H9 (cell line): ENCODE data around the gene ZFR2. TPM values are rescaled to one million over a fixed set of nuclear protein-coding genes. Genes with fewer than 3 reads are reported as not detected.

ENCODE experiments used
- DNase-seq: peaks from one replicate; pipeline ENCODE4 v3.0.0-alpha.2; 2017
- H2AFZ ChIP-seq: one replicate; pipeline ENCODE4 v1.6.1; 2013; ENCODE audit warnings: mild to moderate bottlenecking, low read length, control low read depth, moderate library complexity
- H2AK5ac ChIP-seq: 2 replicates; pipeline ENCODE4 v1.6.1; 2013; ENCODE audit warnings: low read length, control low read depth, mixed read lengths; ENCODE audit not compliant: insufficient read length
- H2BK120ac ChIP-seq: one replicate; pipeline ENCODE4 v1.6.1; 2013; ENCODE audit warnings: low read depth, mild to moderate bottlenecking, low read length, control low read depth, inconsistent platforms; ENCODE audit not compliant: poor library complexity, severe bottlenecking
- H2BK12ac ChIP-seq: 2 replicates; pipeline ENCODE4 v1.6.1; 2013; ENCODE audit warnings: low read length, control low read depth, mixed read lengths, low read depth; ENCODE audit not compliant: insufficient read length
- H2BK15ac ChIP-seq: 2 replicates; pipeline ENCODE4 v1.6.1; 2013; ENCODE audit warnings: low read depth, low read length, control low read depth
- H2BK20ac ChIP-seq: one replicate; pipeline ENCODE4 v1.6.1; 2013; ENCODE audit warnings: low read depth, mild to moderate bottlenecking, low read length, control low read depth, inconsistent platforms; ENCODE audit not compliant: poor library complexity, severe bottlenecking
- H2BK5ac ChIP-seq: 2 replicates; pipeline ENCODE4 v1.6.1; 2013; ENCODE audit warnings: low read length, control low read depth, mixed read lengths; ENCODE audit not compliant: insufficient read length
- H3K14ac ChIP-seq: 2 replicates; pipeline ENCODE4 v1.6.1; 2013; ENCODE audit warnings: low read length, control low read depth; ENCODE audit not compliant: insufficient read depth
- H3K18ac ChIP-seq: 2 replicates; pipeline ENCODE4 v1.6.1; 2013; ENCODE audit warnings: low read depth, mild to moderate bottlenecking, mixed read lengths, low read length, control low read depth; ENCODE audit not compliant: insufficient read length
- H3K23ac ChIP-seq: 2 replicates; pipeline ENCODE4 v1.6.1; 2013; ENCODE audit warnings: low read length, control low read depth, mixed read lengths, low read depth; ENCODE audit not compliant: insufficient read length
- H3K23me2 ChIP-seq: 2 replicates; pipeline ENCODE4 v1.6.1; 2013; ENCODE audit warnings: low read depth, mild to moderate bottlenecking, mixed read lengths, low read length, control low read depth; ENCODE audit not compliant: insufficient read length, poor library complexity, severe bottlenecking
- H3K27ac ChIP-seq: 2 replicates; pipeline ENCODE4 v1.5.1; 2013; ENCODE audit warnings: low read length, control low read depth, mixed read lengths, low read depth; ENCODE audit not compliant: insufficient read length
- H3K27me3 ChIP-seq: 2 replicates; pipeline ENCODE4 v1.6.1; 2013; ENCODE audit warnings: low read length, control low read depth, inconsistent platforms; ENCODE audit not compliant: insufficient read depth
- H3K4ac ChIP-seq: 2 replicates; pipeline ENCODE4 v1.6.1; 2013; ENCODE audit warnings: low read depth, mild to moderate bottlenecking, control low read depth, inconsistent platforms, low read length, moderate library complexity
- H3K4me1 ChIP-seq: 2 replicates; pipeline ENCODE4 v1.6.1; 2013; ENCODE audit warnings: low read length, control low read depth, inconsistent platforms; ENCODE audit not compliant: insufficient read depth
- H3K4me2 ChIP-seq: 2 replicates; pipeline ENCODE4 v1.6.1; 2013; ENCODE audit warnings: low read length, control low read depth, mixed read lengths; ENCODE audit not compliant: insufficient read length, insufficient read depth
- H3K56ac ChIP-seq: 2 replicates; pipeline ENCODE4 v1.6.1; 2013; ENCODE audit warnings: low read depth, mild to moderate bottlenecking, mixed read lengths, low read length, control low read depth; ENCODE audit not compliant: insufficient read length
- H3K79me1 ChIP-seq: 2 replicates; pipeline ENCODE4 v1.6.1; 2013; ENCODE audit warnings: low read depth, mild to moderate bottlenecking, moderate library complexity, low read length, control low read depth, inconsistent platforms; ENCODE audit not compliant: insufficient read depth, poor library complexity, severe bottlenecking
- H3K79me2 ChIP-seq: 2 replicates; pipeline ENCODE4 v1.6.1; 2013; ENCODE audit warnings: low read length, control low read depth, inconsistent platforms; ENCODE audit not compliant: insufficient read depth
- H3K9ac ChIP-seq: 2 replicates; pipeline ENCODE4 v1.6.1; 2013; ENCODE audit warnings: low read length, control low read depth, mixed read lengths; ENCODE audit not compliant: insufficient read length; ENCODE audit errors: extremely low read depth
- H3K9me3 ChIP-seq: one replicate; pipeline ENCODE4 v1.6.1; 2013; ENCODE audit warnings: low read depth, low read length, inconsistent platforms; ENCODE audit not compliant: control insufficient read depth
- H3T11ph ChIP-seq: one replicate; pipeline ENCODE4 v1.6.1; 2013; ENCODE audit warnings: mild to moderate bottlenecking, low read length, control low read depth, inconsistent platforms
- H4K20me1 ChIP-seq: one replicate; pipeline ENCODE4 v1.6.1; 2013; ENCODE audit not compliant: control insufficient read depth, insufficient read length, insufficient read depth
- H4K5ac ChIP-seq: 2 replicates; pipeline ENCODE4 v1.6.1; 2013; ENCODE audit warnings: low read depth, mild to moderate bottlenecking, mixed read lengths, low read length, control low read depth; ENCODE audit not compliant: insufficient read length
- H4K8ac ChIP-seq: replicated peaks from 2 replicates; pipeline ENCODE4 v1.6.1; 2013; ENCODE audit warnings: low read length, control low read depth, mixed read lengths, low read depth; ENCODE audit not compliant: insufficient read length
- H4K91ac ChIP-seq: 2 replicates; pipeline ENCODE4 v1.6.1; 2013; ENCODE audit warnings: low read depth, mild to moderate bottlenecking, moderate library complexity, mixed read lengths, low read length, control low read depth; ENCODE audit not compliant: insufficient read length
- H3K27ac Mint-ChIP-seq, 3 experiments: 2 replicates in 2 of 3; 3 replicates in 1 of 3; pipeline ENCODE4 v1.8.0; 2020 to 2021; ENCODE audit warnings: mixed read lengths in 3 of 3, mild to moderate bottlenecking in 1 of 3, moderate library complexity in 1 of 3
- H3K27me3 Mint-ChIP-seq: 2 replicates; pipeline ENCODE4 v1.8.0; 2021; ENCODE audit warnings: low read depth, mild to moderate bottlenecking, moderate library complexity, mixed read lengths
- H3K36me3 Mint-ChIP-seq, 3 experiments: 2 replicates in 2 of 3; 3 replicates in 1 of 3; pipeline ENCODE4 v1.8.0; 2020 to 2021; ENCODE audit warnings: low read depth in 3 of 3, mixed read lengths in 3 of 3; ENCODE audit not compliant: insufficient read depth in 1 of 3
- H3K4me1 Mint-ChIP-seq, 2 experiments: 2 replicates each; pipeline ENCODE4 v1.8.0; 2020; ENCODE audit warnings: mixed read lengths in 2 of 2
- H3K4me3 Mint-ChIP-seq, 2 experiments: 2 replicates in 1 of 2; 3 replicates in 1 of 2; pipeline ENCODE4 v1.8.0; 2020 to 2021; ENCODE audit warnings: mild to moderate bottlenecking in 2 of 2, mixed read lengths in 2 of 2, moderate library complexity in 1 of 2
- H3K9me3 Mint-ChIP-seq, 2 experiments: 2 replicates in 1 of 2; 3 replicates in 1 of 2; pipeline ENCODE4 v1.8.0; 2020; ENCODE audit warnings: mild to moderate bottlenecking in 2 of 2, mixed read lengths in 2 of 2, moderate library complexity in 1 of 2
- WGBS: extraction: QIAGEN DNeasy Blood & Tissue Kit; methylation state at CpG from one replicate; pipeline ENCODE4 v1.1.7; 2013; ENCODE audit warnings: missing lambda C conversion rate, low lambda C conversion rate, mixed read lengths; ENCODE audit not compliant: insufficient read length; ENCODE audit errors: extremely low coverage; 5-methylcytosine and 5-hydroxymethylcytosine counted together
- total RNA-seq: library from RNA; stranded (reverse); gene quantifications from 2 replicates; pipeline ENCODE4 v1.2.1, GENCODE V29; 2021
- TF ChIP-seq, protein P1 (sequence below): fragments of 200-600 bp; sonication (generic); conservative IDR thresholded peaks from 3 replicates; pipeline ENCODE4 v1.8.0; 2021; ENCODE audit warnings: antibody characterized with exemption, mild to moderate bottlenecking

The ZFR2 gene
- total RNA-seq, 1 experiment from 2014 or later = 18.3 TPM

DNA sequence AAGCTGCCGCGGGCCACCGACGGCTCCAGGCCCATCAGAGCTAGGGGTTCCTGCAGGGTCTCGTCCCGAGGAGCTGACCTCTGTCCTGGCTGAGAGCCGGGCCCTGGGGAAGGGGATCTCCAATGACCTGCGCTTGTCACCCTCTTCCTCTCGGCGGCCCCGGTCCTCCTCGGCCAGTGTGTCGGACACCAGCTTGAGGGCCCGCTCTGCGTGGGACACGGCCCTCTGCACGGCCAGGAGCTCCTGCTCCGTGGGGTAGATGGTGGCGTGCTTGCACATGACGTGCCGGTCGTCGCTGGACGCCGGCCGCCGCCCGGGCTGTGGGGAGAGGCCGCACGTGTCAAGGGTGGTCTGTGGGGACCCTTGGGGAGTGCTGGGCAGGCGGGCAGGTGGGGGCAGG, 49.9 kb downstream of the ZFR2 start:
- TF ChIP-seq, protein P1, sequence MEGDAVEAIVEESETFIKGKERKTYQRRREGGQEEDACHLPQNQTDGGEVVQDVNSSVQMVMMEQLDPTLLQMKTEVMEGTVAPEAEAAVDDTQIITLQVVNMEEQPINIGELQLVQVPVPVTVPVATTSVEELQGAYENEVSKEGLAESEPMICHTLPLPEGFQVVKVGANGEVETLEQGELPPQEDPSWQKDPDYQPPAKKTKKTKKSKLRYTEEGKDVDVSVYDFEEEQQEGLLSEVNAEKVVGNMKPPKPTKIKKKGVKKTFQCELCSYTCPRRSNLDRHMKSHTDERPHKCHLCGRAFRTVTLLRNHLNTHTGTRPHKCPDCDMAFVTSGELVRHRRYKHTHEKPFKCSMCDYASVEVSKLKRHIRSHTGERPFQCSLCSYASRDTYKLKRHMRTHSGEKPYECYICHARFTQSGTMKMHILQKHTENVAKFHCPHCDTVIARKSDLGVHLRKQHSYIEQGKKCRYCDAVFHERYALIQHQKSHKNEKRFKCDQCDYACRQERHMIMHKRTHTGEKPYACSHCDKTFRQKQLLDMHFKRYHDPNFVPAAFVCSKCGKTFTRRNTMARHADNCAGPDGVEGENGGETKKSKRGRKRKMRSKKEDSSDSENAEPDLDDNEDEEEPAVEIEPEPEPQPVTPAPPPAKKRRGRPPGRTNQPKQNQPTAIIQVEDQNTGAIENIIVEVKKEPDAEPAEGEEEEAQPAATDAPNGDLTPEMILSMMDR = no peak
- no peaks in the 10 kb centered on the region for H3K9me3 ChIP-seq
- no peak overlapping the region for H2BK5ac ChIP-seq
- H3K4me1 Mint-ChIP-seq = no peaks in the 10 kb centered on the region; a peak in 1 of 4 replicates
- no peak overlapping the region for H3K18ac ChIP-seq
- no peak overlapping the region; the same call in 1 of the 2 replicates for H3K14ac ChIP-seq
- H4K5ac ChIP-seq = no peak overlapping the region
- H3K79me2 ChIP-seq = no peaks in the 10 kb centered on the region
- H2AFZ ChIP-seq = no peak overlapping the region
- H4K8ac ChIP-seq = no peak overlapping the region
- H3K36me3 Mint-ChIP-seq = no peaks in the 10 kb centered on the region
- no peak overlapping the region for H2AK5ac ChIP-seq
- H3K4ac ChIP-seq = no peak overlapping the region
- no peak overlapping the region for H3K27ac ChIP-seq
- H3K9me3 Mint-ChIP-seq = no peaks in the 10 kb centered on the region
- DNase-seq = no peak
- no peak overlapping the region for H4K91ac ChIP-seq
- H2BK20ac ChIP-seq = no peak overlapping the region
- H4K20me1 ChIP-seq = peaks cover 2% of the 10 kb centered on the region
- H2BK15ac ChIP-seq = no peak overlapping the region
- no peak overlapping the region for H3K9ac ChIP-seq
- no peak overlapping the region for H3K4me3 Mint-ChIP-seq
- no peak overlapping the region for H3K27ac Mint-ChIP-seq
- H3K27me3 Mint-ChIP-seq = peaks cover 23% of the 10 kb centered on the region
- no peak overlapping the region for H2BK12ac ChIP-seq
- no peak overlapping the region for H3K4me2 ChIP-seq
- no peaks in the 10 kb centered on the region for H3K23me2 ChIP-seq
- H2BK120ac ChIP-seq = no peak overlapping the region
- H3T11ph ChIP-seq = no peak overlapping the region
- H3K27me3 ChIP-seq = no peaks in the 10 kb centered on the region
- H3K23ac ChIP-seq = no peak overlapping the region
- no peaks in the 10 kb centered on the region for H3K79me1 ChIP-seq
- no CpG with 5 or more reads among the region's 31 CpGs for whole genome bisulfite sequencing
- no peak overlapping the region for H3K56ac ChIP-seq
- no peaks in the 10 kb centered on the region for H3K4me1 ChIP-seq
